ENCODE measurements around the gene RBM28.

DNA sequence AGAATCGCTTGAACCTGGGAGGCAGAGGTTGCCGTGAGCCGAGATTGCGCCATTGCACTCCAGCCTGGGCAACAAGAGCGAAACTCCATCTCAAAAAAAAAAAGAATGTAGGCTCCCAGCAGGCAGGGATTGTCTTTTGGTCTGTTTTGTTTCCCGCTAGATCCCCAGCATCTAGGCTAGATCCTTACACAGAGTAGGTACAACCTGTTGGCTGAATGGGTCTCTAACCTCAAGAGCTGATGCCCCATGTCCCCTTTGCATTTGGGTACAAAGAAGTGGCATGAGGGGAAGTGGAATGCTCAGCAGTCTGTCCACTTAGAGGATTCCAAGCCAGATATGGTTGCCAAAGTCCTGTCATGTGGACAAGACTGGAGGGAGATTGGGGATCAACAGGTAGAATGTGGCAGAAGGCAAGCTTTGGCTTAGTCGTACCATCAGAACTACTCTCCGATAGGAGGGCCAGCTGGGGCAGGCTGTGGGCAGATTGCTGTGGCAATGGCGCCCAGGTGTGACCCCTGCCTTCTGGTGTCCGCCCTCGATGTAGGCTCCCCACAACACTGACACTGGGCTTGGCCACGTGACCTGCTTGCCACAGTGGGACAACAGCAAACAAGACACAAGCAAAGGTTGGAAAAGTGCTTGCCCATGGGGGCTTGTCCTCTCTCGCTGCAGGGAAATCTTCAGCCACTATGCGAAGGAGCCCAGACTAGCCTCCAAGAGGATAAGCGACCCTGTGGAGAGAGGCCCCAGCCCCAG lies 81.3 kb downstream of the RBM28 start:
- no peak for TF ChIP-seq GATA2 (IDR thresholded peaks at IDR 0.05; ENCODE audit: low read depth, low read length)
- TF ChIP-seq GATA3 (IDR thresholded peaks at IDR 0.05; ENCODE audit: low read depth, low read length) = no peak

All from SH-SY5Y (cell line).